Activated CD8-positive, alpha-beta memory T cell treated with anti-CD3 and anti-CD28 coated beads, Interleukin-2, amount 10 ng/mL, durations not matched to agents 7 days and 5 days (primary cell): ENCODE results near the gene AJAP1. TPM values are rescaled to one million over a fixed set of nuclear protein-coding genes. Genes with fewer than 3 reads are reported as not detected.
A peak's percentile ranks its signal among the peaks of the same experiment; 100 is the strongest.
"Not testable (repeated sequence)": the region's sequence is repeated elsewhere in the genome, so short reads cannot be mapped to it uniquely, and the experiment has no call there.

ENCODE experiments used
- ATAC-seq: fragments of 150-1000 bp; cut with Tn5 transposase; one replicate; pipeline ENCODE4 v1.10.0; 2021; ENCODE audit warnings: moderate library complexity
- CTCF ChIA-PET: fragments of 350-600 bp; sonication (Branson Sonifier 250); formaldehyde crosslinking; loops from one replicate; lab custom pipeline; 2021; ENCODE audit warnings: antibody characterized with exemption; lab: Charles Lee
- DNase-seq: peaks from one replicate; pipeline ENCODE4 v3.0.0-alpha.2; 2020
- H3K27ac Mint-ChIP-seq: one replicate; pipeline ENCODE4 v1.8.0; 2021; ENCODE audit warnings: mild to moderate bottlenecking, mixed read lengths
- H3K27me3 Mint-ChIP-seq: one replicate; pipeline ENCODE4 v1.8.0; 2021; ENCODE audit warnings: mixed read lengths
- H3K36me3 Mint-ChIP-seq: one replicate; pipeline ENCODE4 v1.8.0; 2021; ENCODE audit warnings: mild to moderate bottlenecking, mixed read lengths
- H3K4me1 Mint-ChIP-seq: one replicate; pipeline ENCODE4 v1.8.0; 2021; ENCODE audit warnings: mixed read lengths
- H3K4me3 Mint-ChIP-seq: one replicate; pipeline ENCODE4 v1.8.0; 2021; ENCODE audit warnings: mild to moderate bottlenecking, moderate library complexity, mixed read lengths
- H3K9me3 Mint-ChIP-seq: one replicate; pipeline ENCODE4 v1.8.0; 2022; ENCODE audit warnings: low read depth, mixed read lengths
- total RNA-seq, 2 experiments: library from RNA; stranded (reverse); gene quantifications; one replicate each; pipeline ENCODE4 v1.2.3, GENCODE V29; 2021

Gene AJAP1, protein sequence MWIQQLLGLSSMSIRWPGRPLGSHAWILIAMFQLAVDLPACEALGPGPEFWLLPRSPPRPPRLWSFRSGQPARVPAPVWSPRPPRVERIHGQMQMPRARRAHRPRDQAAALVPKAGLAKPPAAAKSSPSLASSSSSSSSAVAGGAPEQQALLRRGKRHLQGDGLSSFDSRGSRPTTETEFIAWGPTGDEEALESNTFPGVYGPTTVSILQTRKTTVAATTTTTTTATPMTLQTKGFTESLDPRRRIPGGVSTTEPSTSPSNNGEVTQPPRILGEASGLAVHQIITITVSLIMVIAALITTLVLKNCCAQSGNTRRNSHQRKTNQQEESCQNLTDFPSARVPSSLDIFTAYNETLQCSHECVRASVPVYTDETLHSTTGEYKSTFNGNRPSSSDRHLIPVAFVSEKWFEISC
- total RNA-seq, result not detected

- CTCF ChIA-PET, result no interaction called here
- Mint-ChIP-seq H3K4me1 (no peaks in the 10 kb centered on the region), H3K9me3 (no peaks in the 10 kb centered on the region), H3K27ac (peak within 1 kb of the TSS; percentile 36), H3K27me3 (peaks cover 52% of the 10 kb centered on the region), H3K36me3 (no peaks in the 10 kb centered on the region), H3K4me3 (no peak within 1 kb of the TSS)
- ATAC-seq, result no peak
- DNase-seq, result no peak
These were observed at the start of gene AJAP1 for GRCh38 chr1:4653796-4654725. TSS of gene AJAP1 (plus strand) at chr1:4654609. CDS start at chr1:4655426, 817 bp downstream.

DNA sequence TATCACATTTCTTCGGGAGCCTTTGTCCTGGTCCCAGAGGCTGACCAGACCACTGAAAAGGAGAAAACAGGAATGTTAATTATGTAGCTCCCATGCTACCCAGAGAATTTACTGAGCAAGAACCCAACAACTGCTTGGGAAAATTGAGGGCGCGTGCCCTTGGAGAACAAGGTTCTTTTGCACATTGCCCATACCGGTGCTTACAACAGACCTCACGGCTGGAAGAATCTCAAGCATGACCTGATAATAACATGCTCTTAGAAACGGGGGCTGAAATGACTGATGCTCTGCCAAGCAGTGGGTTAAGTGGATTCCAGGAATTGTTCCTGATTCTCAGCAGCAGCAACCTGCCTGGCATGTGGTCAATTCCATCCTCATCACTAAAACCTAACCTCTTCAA lies 49.3 kb upstream of the AJAP1 start:
- CTCF ChIA-PET, result no interaction called here
- Mint-ChIP-seq H3K27me3 (peaks cover 4% of the 10 kb centered on the region), H3K4me3 (no peak overlapping the region), H3K36me3 (no peaks in the 10 kb centered on the region), H3K27ac (no peak overlapping the region), H3K4me1 (no peaks in the 10 kb centered on the region), H3K9me3 (no peaks in the 10 kb centered on the region)
- no peak for ATAC-seq
- no peak for DNase-seq

DNA sequence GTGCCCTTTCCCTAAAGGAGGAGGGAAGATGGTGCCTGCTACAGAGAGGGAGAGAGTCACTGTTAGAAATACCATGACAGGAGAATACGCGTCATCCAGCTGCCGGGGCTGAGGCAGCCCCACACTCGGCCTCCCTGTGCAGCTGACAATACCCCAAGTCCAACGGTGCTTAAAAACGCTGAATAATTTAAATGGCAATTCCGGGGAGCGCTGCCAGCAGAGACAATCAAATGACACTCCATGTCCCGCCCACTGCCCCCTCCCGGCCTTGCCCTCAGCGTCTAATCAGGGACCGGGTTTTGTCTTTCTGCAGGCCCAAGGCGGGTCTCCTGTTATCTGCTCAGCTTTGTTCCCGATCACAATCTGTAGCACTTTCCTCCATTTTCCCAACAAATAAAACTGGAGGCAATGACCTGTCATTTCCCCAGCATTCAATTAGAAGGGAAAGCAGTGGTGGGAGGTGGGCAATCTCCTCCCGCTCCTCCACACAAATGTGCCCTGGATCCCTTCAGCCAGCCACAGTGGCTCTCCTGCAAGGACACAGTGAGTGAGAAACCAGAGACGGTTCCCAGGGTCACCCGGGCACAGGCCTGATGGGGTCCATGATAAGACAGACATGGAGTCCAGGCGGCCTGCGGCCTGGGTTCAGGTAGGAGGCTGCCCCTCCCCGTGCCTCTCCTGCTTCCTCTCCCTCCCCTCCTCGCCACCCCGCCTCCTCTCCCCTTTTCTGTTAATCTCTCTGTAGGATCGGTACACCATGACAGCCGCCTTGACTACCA lies 42.7 kb upstream of the AJAP1 start:
- Mint-ChIP-seq H3K27me3 (no peaks in the 10 kb centered on the region), H3K4me1 (no peaks in the 10 kb centered on the region), H3K27ac (no peak overlapping the region), H3K4me3 (no peak overlapping the region), H3K9me3 (no peaks in the 10 kb centered on the region), H3K36me3 (no peaks in the 10 kb centered on the region)
- DNase-seq (no peak), ATAC-seq (no peak)
- CTCF ChIA-PET, result no interaction called here

- Mint-ChIP-seq H3K4me1 (no peaks in the 10 kb centered on the region), H3K9me3 (no peaks in the 10 kb centered on the region), H3K36me3 (no peaks in the 10 kb centered on the region), H3K4me3 (no peak overlapping the region), H3K27me3 (no peaks in the 10 kb centered on the region), H3K27ac (no peak overlapping the region)
- DNase-seq (no peak), ATAC-seq (no peak)
- CTCF ChIA-PET, result no interaction called here
These were observed 41.4 kb upstream of the AJAP1 start for GRCh38 chr1:4612991-4613390.

DNA sequence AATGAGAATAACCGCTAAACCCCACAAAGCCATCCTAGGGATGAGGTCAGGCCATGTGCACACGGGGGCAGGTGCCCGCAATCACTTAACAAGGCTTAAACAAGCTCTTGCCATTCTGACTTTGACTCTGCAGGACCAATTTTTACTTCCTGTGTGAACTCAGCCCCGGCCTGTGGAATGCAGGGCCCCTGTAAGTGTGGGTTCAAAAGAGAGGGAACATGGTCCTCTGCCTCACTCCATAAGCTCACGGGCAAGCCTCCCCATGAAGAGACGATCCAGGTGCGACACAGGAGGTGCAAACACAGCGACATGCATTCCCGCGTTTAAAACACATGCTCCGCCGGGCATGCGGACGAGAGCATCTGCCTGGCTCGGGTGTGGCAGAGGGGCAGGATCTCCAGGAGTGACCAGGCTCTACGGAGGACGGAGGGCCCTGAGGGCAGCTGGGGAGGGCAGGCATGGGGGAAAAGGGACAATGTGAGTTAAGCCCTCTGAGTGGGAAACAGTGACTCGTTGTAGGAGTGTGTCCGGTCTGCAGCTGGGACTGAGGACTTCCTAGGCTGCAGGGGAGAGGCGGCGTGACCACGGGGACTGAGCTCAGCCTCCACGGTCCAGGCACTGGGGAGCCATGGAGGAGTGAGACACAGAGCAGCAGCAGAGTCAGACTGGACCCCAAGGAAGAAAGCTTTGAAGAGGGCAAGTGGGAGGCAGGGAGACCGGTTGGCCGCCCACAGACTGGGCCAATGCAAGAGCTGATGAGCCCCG lies 40.6 kb upstream of the AJAP1 start:
- CTCF ChIA-PET, result no interaction called here
- no peak for DNase-seq
- H3K36me3 Mint-ChIP-seq, result no peaks in the 10 kb centered on the region
- no peak for ATAC-seq
- H3K27ac Mint-ChIP-seq, result no peak overlapping the region
- H3K4me3 Mint-ChIP-seq, result no peak overlapping the region
- no peaks in the 10 kb centered on the region for H3K4me1 Mint-ChIP-seq
- no peaks in the 10 kb centered on the region for H3K27me3 Mint-ChIP-seq
- H3K9me3 Mint-ChIP-seq, result no peaks in the 10 kb centered on the region

DNA sequence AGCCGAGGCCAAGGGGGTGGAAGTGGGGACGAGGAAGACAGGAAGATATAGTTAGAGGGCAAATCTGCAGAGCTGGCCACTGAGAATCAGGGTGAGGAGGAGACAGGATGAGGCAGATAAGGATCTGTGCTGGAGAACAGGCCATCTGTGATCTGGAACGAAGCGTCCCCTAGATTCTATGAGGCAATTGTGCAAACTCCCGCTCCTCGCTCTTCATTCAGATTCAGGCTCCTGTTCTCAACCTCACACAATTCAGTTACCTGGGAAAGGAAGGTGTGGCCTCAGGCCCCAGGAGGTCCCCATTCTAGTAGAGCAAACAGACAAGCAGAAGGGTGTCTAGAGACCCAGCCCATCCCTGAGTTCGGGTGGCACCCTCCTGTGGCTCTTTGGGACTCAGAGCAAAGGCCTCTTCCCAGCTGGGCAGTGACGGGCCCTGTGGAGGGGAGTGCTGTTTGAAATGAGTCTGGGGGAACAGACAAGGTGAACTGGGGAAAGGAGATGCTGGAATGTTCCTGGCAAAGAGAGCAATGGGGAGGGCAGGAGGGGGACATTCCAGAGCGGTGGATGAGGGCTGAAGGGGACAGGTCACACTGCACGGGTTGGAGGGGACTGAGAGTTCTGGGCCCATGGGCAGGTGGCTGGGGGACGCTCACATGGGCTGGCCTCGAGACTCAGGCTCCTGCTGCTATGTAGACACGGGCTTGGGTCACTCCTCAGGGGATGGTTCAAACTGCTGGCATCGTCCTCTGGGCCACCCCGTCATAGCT lies 39.9 kb upstream of the AJAP1 start:
- DNase-seq, result no peak
- H3K27me3 Mint-ChIP-seq, result no peaks in the 10 kb centered on the region
- no peaks in the 10 kb centered on the region for H3K9me3 Mint-ChIP-seq
- no peaks in the 10 kb centered on the region for H3K36me3 Mint-ChIP-seq
- no peak for ATAC-seq
- no peak overlapping the region for H3K27ac Mint-ChIP-seq
- no peaks in the 10 kb centered on the region for H3K4me1 Mint-ChIP-seq
- no peak overlapping the region for H3K4me3 Mint-ChIP-seq
- CTCF ChIA-PET, result no interaction called here

DNA sequence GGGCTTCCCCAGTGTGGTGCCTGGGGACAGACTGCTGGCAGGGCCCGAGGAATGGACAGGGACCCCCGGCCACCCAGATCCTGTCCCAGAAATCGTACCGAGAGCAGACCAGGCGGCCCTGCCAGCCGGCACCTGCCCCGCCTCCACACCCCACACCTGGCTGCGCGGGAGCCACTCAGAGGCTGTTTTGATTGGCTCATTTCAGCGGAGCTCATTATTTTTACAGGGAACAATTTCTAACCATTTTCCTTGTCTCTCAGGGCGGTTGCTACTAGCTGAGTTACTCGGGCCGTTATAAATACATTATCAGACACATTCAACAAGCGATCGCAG lies 39.3 kb upstream of the AJAP1 start:
- DNase-seq (no peak), ATAC-seq (no peak)
- Mint-ChIP-seq H3K27me3 (no peaks in the 10 kb centered on the region), H3K9me3 (no peaks in the 10 kb centered on the region), H3K36me3 (no peaks in the 10 kb centered on the region), H3K4me3 (no peak overlapping the region), H3K27ac (no peak overlapping the region), H3K4me1 (no peaks in the 10 kb centered on the region)
- CTCF ChIA-PET, result no interaction called here

DNA sequence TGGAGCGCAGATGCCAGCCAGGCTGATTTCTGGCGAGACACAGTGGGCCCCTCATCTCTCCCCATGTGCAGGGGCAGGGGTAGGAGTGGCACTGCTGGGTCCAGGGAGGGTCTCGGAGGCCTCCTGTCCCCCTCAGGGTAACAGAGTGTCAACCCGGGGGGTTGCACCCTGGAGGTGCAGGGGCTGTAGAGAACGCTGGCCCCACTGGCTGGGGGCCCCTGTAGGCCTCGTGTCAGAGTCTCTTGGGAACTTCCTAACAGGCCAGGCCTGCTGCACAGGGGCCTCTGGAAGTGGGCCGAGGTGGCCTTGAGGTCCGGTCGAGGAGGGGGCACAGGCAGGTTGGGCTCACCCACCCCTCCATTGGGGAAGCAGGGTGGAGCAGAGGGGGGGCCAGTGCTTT lies 38.9 kb upstream of the AJAP1 start:
- DNase-seq (no peak), ATAC-seq (no peak)
- no peaks in the 10 kb centered on the region for H3K27me3 Mint-ChIP-seq
- no peak overlapping the region for H3K27ac Mint-ChIP-seq
- no peaks in the 10 kb centered on the region for H3K4me1 Mint-ChIP-seq
- no peak overlapping the region for H3K4me3 Mint-ChIP-seq
- no peaks in the 10 kb centered on the region for H3K36me3 Mint-ChIP-seq
- H3K9me3 Mint-ChIP-seq, result no peaks in the 10 kb centered on the region
- CTCF ChIA-PET, result no interaction called here

DNA sequence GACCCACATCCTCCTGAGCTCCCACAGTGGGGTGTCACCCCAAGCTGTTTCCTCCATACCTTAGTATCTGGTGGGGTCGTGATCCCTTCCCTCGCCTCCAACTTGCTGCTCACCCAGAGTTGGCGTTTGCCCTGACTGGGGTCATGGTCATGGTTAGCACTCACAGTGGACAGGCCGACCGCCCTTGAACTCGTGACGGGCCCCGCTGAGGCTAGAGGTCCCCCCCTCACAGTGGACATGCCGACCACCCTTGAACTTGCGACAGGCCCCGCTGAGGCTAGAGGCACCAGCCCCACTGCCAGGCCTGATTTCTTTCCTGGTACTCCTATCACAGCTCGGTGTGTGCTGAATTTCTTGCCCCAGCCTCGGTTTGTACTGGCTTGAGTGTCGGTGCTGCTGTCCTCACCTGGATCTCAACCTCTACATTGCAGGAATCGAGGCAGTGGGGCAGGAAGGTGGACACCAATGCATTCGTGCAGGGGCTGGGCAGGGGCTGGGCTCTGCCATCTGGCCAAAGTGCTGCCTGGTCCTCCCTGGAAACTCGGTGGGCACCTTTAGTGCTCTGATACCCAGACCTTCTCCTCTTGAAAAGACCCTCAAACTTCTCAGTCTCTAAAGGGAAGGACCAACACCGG lies 37.5 kb upstream of the AJAP1 start:
- Mint-ChIP-seq H3K27ac (no peak overlapping the region), H3K4me1 (peaks cover 5% of the 10 kb centered on the region), H3K36me3 (no peaks in the 10 kb centered on the region), H3K9me3 (no peaks in the 10 kb centered on the region), H3K27me3 (no peaks in the 10 kb centered on the region), H3K4me3 (no peak overlapping the region)
- CTCF ChIA-PET, result no interaction called here
- no peak for DNase-seq
- no peak for ATAC-seq

- CTCF ChIA-PET, result no interaction called here
- no peak for ATAC-seq
- Mint-ChIP-seq H3K27ac (no peak overlapping the region), H3K36me3 (no peaks in the 10 kb centered on the region), H3K4me3 (no peak overlapping the region), H3K4me1 (peaks cover 5% of the 10 kb centered on the region), H3K27me3 (no peaks in the 10 kb centered on the region), H3K9me3 (no peaks in the 10 kb centered on the region)
- no peak for DNase-seq
These were observed 36.9 kb upstream of the AJAP1 start for GRCh38 chr1:4617506-4617905.

- DNase-seq, H3K9me3 Mint-ChIP-seq, H3K36me3 Mint-ChIP-seq, ATAC-seq, H3K27me3 Mint-ChIP-seq, H3K27ac Mint-ChIP-seq, H3K4me1 Mint-ChIP-seq, H3K4me3 Mint-ChIP-seq, CTCF ChIA-PET: not testable (repeated sequence)
These were observed 35.6 kb upstream of the AJAP1 start for GRCh38 chr1:4618827-4619226.

- Mint-ChIP-seq H3K4me3 (no peak overlapping the region), H3K36me3 (no peaks in the 10 kb centered on the region), H3K4me1 (peaks cover 5% of the 10 kb centered on the region), H3K9me3 (no peaks in the 10 kb centered on the region), H3K27me3 (no peaks in the 10 kb centered on the region), H3K27ac (no peak overlapping the region)
- no peak for ATAC-seq
- no peak for DNase-seq
- CTCF ChIA-PET, result interaction anchor here (0.5 kb wide), 1 partner anchor 785 kb away, joined by 4 read pairs; no protein-coding TSS in a partner anchor
These were observed 32.8 kb upstream of the AJAP1 start for GRCh38 chr1:4621646-4622045.
